Loucy (cell line): ENCODE data around the gene SYMPK.

ENCODE experiments used
- EZH2phosphoT487 ChIP-seq: fragments of 200-600 bp; IDR thresholded peaks from 2 replicates; pipeline ENCODE4 v1.6.1; 2018; ENCODE audit warnings: antibody characterized with exemption, mild to moderate bottlenecking, moderate library complexity, borderline replicate concordance
- TF ChIP-seq, protein P1 (sequence below): fragments of 200-600 bp; sonication (generic); conservative IDR thresholded peaks from 2 replicates; pipeline ENCODE4 v1.5.1; 2014; ENCODE audit warnings: mild to moderate bottlenecking, antibody characterized with exemption, low read length

DNA sequence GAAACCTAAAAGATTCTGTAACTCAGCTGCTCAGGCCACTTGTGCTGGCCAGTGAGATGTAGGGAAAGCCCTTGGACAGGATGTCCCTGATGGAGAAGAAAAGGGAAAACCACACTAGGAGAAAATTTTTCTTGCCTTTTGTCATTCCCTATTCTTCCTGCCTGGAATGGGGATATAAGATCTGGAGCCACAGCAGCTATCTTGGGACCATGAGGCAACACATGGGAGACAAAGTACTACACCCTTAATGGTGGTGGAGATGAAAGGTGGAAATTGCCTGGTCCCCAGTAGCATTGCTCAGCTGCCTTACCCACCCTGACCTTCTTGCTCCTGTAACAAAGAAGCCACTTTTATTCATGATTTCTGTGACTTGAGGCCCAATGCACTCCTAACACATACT, 57.2 kb downstream of the SYMPK start:
- TF ChIP-seq, protein P1, sequence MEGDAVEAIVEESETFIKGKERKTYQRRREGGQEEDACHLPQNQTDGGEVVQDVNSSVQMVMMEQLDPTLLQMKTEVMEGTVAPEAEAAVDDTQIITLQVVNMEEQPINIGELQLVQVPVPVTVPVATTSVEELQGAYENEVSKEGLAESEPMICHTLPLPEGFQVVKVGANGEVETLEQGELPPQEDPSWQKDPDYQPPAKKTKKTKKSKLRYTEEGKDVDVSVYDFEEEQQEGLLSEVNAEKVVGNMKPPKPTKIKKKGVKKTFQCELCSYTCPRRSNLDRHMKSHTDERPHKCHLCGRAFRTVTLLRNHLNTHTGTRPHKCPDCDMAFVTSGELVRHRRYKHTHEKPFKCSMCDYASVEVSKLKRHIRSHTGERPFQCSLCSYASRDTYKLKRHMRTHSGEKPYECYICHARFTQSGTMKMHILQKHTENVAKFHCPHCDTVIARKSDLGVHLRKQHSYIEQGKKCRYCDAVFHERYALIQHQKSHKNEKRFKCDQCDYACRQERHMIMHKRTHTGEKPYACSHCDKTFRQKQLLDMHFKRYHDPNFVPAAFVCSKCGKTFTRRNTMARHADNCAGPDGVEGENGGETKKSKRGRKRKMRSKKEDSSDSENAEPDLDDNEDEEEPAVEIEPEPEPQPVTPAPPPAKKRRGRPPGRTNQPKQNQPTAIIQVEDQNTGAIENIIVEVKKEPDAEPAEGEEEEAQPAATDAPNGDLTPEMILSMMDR, result no peak
- TF ChIP-seq EZH2phosphoT487, result no peak
